GM19238 (cell line): ENCODE data around the gene PPFIA2.

Experiments
- DNase-seq: peaks from one replicate; pipeline ENCODE4 v3.0.0; 2011; ENCODE audit warnings: low spot score; ENCODE audit not compliant: insufficient read length

The PPFIA2 gene

DNA sequence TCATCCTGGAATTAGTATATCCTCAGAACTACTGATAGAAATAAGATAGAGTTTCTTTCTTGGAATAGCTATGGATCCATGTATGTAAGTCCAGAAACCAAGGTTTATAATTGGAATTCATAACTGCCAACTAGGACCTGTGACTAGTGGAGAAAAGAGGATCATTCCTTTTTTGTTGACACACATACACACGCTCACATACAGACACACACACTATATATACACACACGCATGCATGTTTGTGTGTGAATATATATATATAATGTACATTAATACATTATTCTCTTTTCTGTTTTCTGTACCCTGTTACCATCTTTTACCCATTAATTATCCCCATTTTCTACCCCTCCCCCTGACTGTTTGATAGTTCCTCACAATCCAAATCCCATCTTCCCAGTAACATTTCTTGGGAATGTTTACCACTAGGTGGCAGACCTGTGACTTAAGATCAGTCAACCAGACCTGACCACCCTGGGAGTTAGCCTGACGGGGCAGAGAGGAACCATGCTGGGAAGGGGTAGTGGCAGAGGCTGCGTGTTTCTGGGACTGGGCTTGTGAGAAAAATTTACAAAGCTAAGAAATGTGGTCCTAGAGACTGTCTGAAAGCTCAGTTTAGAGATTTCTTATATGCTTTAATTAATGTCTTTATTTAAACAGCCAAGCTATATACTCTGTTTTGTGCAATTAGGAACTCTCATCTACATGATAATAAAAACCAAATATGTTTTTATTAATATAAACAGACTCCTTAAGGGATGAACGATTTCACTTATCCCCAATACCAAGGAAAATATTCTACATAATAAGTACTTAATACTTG, 308.0 kb downstream of the PPFIA2 start:
- no peak for DNase-seq

DNA sequence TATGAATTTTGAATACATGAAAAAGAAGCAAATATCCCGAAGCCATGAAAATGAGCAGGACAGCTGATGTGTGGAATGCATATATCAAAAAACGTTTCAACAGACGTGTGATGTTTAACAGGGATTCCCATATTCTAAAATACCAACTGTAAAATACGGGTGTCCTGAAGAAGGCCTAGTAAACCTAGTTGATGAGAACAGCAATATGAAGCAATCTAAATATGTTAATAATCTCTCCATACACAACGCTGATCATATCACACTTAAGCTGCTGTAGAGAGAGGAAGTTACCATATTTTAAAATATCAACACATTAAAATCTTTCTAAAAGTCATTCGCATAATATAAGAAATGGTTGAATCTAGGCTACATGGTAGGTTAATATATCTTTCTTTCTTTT, 317.5 kb downstream of the PPFIA2 start:
- DNase-seq: no peak

DNA sequence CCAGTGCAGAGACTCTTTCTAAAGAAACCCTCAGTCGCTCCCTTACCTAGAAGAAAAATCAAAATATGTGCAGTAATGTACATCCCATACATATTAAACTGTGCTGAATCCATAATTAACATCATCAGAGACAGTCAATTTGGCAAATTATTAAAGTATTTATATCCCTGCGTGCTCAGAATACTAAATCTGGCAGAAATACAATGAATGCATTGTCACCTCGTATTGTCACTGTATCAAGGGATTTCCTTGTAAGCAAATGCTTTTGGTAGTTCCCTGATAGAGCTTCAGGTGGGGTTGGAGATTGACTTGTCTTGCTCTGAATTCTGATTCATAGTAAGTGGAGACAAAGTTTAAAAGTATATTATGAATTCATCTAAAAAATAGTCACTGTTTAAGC, 319.1 kb downstream of the PPFIA2 start:
- DNase-seq: no peak

GRCh38 chr12:81439344-81439743, 319.8 kb downstream of the PPFIA2 start:
- no peak for DNase-seq

- DNase-seq: no peak
Measured at GRCh38 chr12:81417056-81417455, 342.1 kb downstream of the PPFIA2 start.

- DNase-seq: no peak
Measured at GRCh38 chr12:81416571-81416970, 342.6 kb downstream of the PPFIA2 start.

- DNase-seq: no peak
Measured at GRCh38 chr12:81414441-81414840, 344.7 kb downstream of the PPFIA2 start.

DNA sequence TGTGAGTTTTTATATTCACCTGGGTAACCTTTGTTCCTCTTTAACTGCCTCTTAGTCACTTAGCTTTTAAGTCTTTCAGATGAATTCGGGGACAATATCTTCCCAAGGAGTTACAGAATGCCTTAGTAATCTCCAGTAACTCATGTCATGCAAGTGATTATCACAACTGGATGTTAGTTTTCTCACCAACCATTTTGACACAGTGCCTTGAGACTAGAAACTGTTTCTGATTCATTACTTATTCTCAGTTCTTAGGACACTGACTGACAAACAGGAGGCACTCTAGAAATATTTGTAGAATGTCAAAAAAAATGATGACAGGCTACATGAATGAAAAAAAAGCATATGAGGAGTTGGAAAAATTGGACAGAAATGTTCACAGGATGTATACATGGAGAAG, 346.2 kb downstream of the PPFIA2 start:
- no peak for DNase-seq

DNA sequence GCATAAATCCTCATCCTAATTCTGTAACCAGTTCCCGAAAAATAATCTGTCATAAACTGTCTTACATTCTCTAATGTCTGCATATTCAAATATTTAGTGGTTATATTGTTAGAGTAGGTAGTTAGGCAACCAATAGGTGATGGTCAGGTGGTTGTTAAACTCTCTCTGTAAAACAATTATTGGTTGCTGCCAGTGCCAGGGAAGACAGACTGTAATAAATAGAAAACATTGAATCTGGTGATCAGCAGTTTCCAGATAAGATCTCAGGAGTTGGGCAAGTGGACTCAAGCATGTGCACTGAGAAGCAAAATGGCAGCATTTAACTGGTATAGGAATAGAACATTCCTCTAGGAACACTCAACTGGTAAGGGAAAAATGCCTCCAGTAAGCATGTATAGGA, 355.8 kb downstream of the PPFIA2 start:
- DNase-seq: no peak

DNA sequence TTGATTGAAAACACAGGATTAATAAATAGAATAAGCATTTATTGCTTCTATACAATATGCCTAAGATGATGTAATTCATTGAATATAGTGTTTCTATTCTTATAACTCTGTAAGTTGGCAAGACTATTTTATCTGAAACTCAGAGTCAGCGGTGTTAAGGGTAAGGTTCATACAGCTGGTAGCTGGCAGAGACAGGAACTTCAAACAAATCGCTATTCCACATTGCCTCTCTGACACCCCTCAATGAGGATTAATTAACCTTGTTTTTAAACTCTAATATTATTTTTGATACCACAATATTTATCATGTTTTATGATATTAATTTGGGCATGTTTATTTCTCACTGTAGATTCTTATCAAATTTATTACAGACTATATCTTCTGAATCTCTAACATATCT, 357.9 kb downstream of the PPFIA2 start:
- no peak for DNase-seq

GRCh38 chr12:81400024-81400423, 359.1 kb downstream of the PPFIA2 start:
- DNase-seq: no peak

- no peak for DNase-seq
Measured at GRCh38 chr12:81395431-81395830, 363.7 kb downstream of the PPFIA2 start.

DNA sequence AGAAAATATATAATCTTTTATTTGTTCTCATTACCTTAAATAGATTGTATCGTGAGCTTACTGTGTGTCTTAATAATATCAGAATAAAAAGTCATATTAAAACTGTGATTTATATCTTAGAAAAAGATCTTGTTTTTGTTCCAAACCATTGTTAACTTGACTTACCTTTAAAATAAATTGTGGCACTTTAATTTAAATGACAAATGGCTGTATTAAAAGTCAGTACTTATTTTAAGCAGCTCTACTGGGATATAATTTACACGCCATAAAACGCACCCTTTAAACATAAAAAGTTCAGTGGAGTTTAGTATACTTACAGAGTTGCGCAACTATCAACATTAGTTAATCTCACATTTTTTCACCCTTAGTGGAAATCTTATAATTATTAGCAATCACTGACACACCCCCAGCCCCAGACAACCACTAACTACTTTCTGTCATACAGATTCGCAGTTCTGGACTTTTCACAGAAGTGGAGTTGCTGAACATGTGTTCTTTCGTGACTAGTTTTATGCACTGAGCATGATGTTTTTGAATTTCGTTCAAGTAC, 369.5 kb downstream of the PPFIA2 start:
- DNase-seq: no peak

DNA sequence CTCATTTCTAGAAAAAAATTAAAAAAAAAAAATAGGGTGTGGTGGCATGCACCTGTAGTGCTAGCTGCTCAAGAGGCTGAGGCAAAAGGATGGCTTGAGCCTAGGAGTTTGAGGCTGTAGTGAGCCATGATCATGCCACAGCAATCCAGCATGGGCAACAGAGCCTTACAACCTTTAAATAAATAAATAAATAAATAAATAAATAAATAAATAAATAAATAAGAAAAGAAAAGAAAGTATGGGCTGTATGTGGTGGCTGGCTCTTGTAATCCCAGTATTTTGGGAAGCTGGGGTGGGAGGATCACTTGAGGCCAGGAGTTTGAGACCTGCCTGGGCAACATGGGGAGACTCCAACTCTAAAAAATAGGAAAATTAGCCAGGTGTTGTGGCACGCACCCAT, 373.0 kb downstream of the PPFIA2 start:
- no peak for DNase-seq

- no peak for DNase-seq
Measured at GRCh38 chr12:81381951-81382350, 377.2 kb downstream of the PPFIA2 start.

- no peak for DNase-seq
Measured at GRCh38 chr12:81378601-81379285, 380.4 kb downstream of the PPFIA2 start.

GRCh38 chr12:81377771-81378170, 381.4 kb downstream of the PPFIA2 start:
- DNase-seq: no peak

DNA sequence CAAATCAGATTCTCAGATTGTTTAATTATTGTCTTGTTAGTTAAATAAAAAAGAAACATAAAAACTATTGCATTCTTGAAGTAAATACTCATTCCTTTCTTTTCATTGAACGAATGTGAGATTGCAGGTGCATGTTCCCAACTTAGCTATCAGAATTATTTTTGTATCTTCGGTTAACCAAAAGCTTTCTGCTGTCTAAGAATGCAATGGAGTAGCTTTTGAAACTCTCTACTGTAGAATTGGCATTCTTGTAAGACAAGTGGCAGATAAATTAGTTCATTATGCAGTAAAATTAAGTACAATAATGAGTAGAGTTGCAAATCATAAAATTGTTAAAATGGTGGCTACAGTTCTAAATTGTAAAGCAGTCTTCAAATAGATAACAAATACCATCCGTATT, 383.2 kb downstream of the PPFIA2 start:
- DNase-seq: no peak

DNA sequence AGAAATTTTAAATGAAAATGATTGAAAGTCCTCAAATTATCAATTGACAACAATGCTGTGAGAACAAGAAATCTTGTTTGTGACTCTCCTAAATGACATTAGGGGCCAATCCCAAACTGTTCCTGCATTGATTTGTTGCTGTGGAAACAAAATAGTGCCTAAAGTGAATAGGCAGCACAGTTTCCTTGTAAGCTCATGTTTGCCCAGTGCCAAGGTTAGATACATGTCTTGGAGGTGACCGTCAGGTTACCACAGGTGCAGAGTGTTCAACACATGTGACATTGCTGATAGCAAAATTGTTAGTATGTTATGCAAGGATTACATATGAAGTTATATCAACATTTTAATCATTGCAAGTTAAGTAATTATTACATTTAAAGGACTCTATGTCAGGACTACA, 388.7 kb downstream of the PPFIA2 start:
- DNase-seq: no peak

DNA sequence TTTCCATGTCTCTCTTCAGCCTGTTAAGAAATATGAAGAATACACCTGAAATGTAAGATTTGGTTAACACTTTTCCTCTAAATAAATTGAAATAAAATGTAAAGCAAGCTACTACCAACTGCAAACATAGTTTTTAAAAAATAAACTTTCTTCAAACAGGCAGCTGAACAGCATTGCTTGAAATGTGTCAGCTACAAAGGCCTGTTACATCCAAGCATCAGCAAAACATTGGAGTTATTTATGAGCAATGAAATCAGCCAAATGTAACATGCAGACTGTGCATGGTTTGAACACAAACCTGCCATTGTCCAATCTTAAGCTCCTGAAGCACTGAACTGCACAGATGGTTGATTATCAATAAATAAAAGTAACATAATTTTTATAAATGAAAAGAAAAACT, 390.0 kb downstream of the PPFIA2 start:
- DNase-seq: no peak

GRCh38 chr12:81365284-81365683, 393.9 kb downstream of the PPFIA2 start:
- DNase-seq: no peak

DNA sequence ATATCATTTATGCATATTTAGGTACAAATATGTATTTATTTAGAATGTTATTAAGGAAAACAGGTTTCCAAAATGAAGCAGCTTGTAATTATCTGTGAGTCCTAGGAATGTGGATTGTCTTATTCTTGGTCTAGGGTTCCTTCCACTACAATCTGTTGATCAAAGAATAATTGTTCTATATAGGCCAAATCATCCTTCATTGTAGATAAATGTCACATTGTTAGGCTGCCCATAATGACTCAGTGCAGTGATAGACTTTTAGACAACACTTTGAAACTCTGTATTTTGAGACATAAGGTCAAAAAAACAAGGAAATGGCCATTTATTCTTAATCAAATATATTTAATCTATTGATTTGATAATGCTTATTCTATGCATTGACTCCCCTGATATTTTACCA, 398.2 kb downstream of the PPFIA2 start:
- no peak for DNase-seq

DNA sequence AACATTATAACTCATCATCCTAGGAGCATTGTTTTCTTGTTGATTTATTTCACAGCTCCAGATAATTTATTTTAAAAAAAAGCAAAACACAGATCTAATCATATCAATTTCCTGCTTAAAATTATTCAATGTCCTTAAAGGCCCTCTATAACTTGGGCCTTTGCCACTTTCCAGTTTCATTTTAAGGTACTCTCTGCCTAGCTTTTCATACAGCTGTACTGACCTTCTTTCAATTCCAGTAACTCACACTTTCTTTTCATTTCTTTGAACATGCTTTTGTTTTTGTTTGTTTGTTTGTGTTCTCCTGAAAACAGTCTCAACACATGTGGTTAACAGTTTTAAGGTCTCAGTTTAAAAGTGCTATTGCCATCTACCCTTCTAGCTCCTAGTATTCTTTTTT, 399.4 kb downstream of the PPFIA2 start:
- DNase-seq: no peak
